H1 (cell line): ENCODE results near the gene HMGN1. TPM values are rescaled to one million over a fixed set of nuclear protein-coding genes. Genes with fewer than 3 reads are reported as not detected.

Source experiments
- CTCF ChIA-PET: fragments of 300-600 bp; sonication (Branson Sonifier 250); formaldehyde crosslinking; loops from one replicate; lab custom pipeline; 2021; ENCODE audit not compliant: partially characterized antibody; lab: Charles Lee
- POLR2A ChIA-PET: fragments of 300-600 bp; sonication (Branson Sonifier 250); formaldehyde crosslinking; loops from one replicate; lab custom pipeline; 2021; ENCODE audit warnings: inconsistent platforms; ENCODE audit not compliant: partially characterized antibody; lab: Charles Lee
- DNase-seq, 2 experiments: peaks; one replicate each; pipeline versions ENCODE4 v3.0.0 to v3.0.0-alpha.2; 2010 to 2022; ENCODE audit warnings: low spot score in 2 of 2, low read depth in 1 of 2, mixed read lengths in 1 of 2
- FAIRE-seq: peaks from 2 replicates; lab custom pipeline; 2011; peaks lifted over from hg19 to GRCh38; lab: Jason Lieb, UNC
- H2AFZ ChIP-seq: 2 replicates; pipeline ENCODE4 v1.8.1; 2012; ENCODE audit warnings: low read length, inconsistent platforms
- H2AK5ac ChIP-seq: 2 replicates; pipeline ENCODE4 v1.6.1; 2013; ENCODE audit warnings: low read depth, low read length
- H2BK120ac ChIP-seq: replicated peaks from 2 replicates; pipeline ENCODE3; 2013; ENCODE audit warnings: low read depth, low read length, inconsistent platforms
- H2BK12ac ChIP-seq: 2 replicates; pipeline ENCODE4 v1.6.1; 2013; ENCODE audit warnings: low read depth, low read length
- H2BK15ac ChIP-seq: 2 replicates; pipeline ENCODE4 v1.6.1; 2013; ENCODE audit warnings: low read length
- H2BK20ac ChIP-seq: 2 replicates; pipeline ENCODE4 v1.6.1; 2013; ENCODE audit warnings: low read length
- H2BK5ac ChIP-seq: 2 replicates; pipeline ENCODE4 v1.6.1; 2013; ENCODE audit warnings: low read depth, low read length
- H3K14ac ChIP-seq: 2 replicates; pipeline ENCODE4 v1.6.1; 2013; ENCODE audit warnings: inconsistent platforms; ENCODE audit not compliant: insufficient read length
- H3K18ac ChIP-seq: 2 replicates; pipeline ENCODE4 v1.6.1; 2013; ENCODE audit warnings: low read length; ENCODE audit errors: extremely low read depth
- H3K23ac ChIP-seq: 2 replicates; pipeline ENCODE4 v1.6.1; 2013; ENCODE audit warnings: inconsistent platforms; ENCODE audit not compliant: insufficient read length
- H3K23me2 ChIP-seq: 2 replicates; pipeline ENCODE4 v1.6.1; 2013; ENCODE audit warnings: low read depth, low read length
- H3K27ac ChIP-seq: 2 replicates; pipeline ENCODE4 v1.6.1; 2011; ENCODE audit warnings: low read depth, low read length, inconsistent platforms
- H3K27me3 ChIP-seq, 4 experiments: replicated peaks in 1 of 4; 1 replicate in 1 of 4; 2 replicates in 3 of 4; pipeline versions ENCODE4 v1.6.1 to v1.8.1; 2011 to 2013; ENCODE audit warnings: low read length in 3 of 4, mild to moderate bottlenecking in 3 of 4, inconsistent platforms in 2 of 4, mixed read lengths in 2 of 4, moderate library complexity in 1 of 4; ENCODE audit not compliant: control insufficient read depth in 3 of 4, insufficient read depth in 3 of 4; ENCODE audit errors: extremely low read depth in 1 of 4
- H3K36me3 ChIP-seq, 4 experiments: 2 replicates each; pipeline versions ENCODE4 v1.6.1 to v1.8.1; 2011 to 2013; ENCODE audit warnings: mild to moderate bottlenecking in 4 of 4, low read length in 3 of 4, moderate library complexity in 2 of 4, control low read depth in 1 of 4, inconsistent platforms in 1 of 4; ENCODE audit not compliant: insufficient read depth in 4 of 4, control insufficient read depth in 2 of 4
- H3K4ac ChIP-seq: replicated peaks from 2 replicates; pipeline ENCODE3; 2013; ENCODE audit warnings: low read length, low read depth, mixed read lengths, inconsistent platforms; ENCODE audit not compliant: insufficient read length
- H3K4me1 ChIP-seq, 4 experiments: replicated peaks in 1 of 4; 1 replicate in 1 of 4; 2 replicates in 3 of 4; pipeline versions ENCODE4 v1.6.1 to v1.8.1; 2011 to 2013; ENCODE audit warnings: low read length in 3 of 4, inconsistent platforms in 2 of 4, mixed read lengths in 1 of 4; ENCODE audit not compliant: insufficient read depth in 4 of 4, control insufficient read depth in 3 of 4
- H3K4me2 ChIP-seq, 2 experiments: 2 replicates each; pipeline versions ENCODE4 v1.6.1 to v1.8.1; 2011 to 2013; ENCODE audit warnings: low read depth in 2 of 2, low read length in 2 of 2, control low read depth in 1 of 2, inconsistent platforms in 1 of 2, mild to moderate bottlenecking in 1 of 2; ENCODE audit not compliant: insufficient read depth in 1 of 2
- H3K4me3 ChIP-seq, 4 experiments: fragments of 200-600, 300-600 bp in 1 of 4; sonication (generic), shearing (Covaris generic), sonication (Bioruptor Twin) in 1 of 4; 2 replicates each; pipeline versions ENCODE4 v1.5.1 to v1.8.1; 2011 to 2016; ENCODE audit warnings: low read length in 4 of 4, low read depth in 3 of 4, control low read depth in 2 of 4, inconsistent platforms in 2 of 4, mild to moderate bottlenecking in 2 of 4, mixed read lengths in 1 of 4, moderate library complexity in 1 of 4; ENCODE audit not compliant: insufficient read depth in 2 of 4; ENCODE audit errors: extremely low read depth in 1 of 4
- H3K56ac ChIP-seq: replicated peaks from 2 replicates; pipeline ENCODE3; 2013; ENCODE audit warnings: low read depth, mild to moderate bottlenecking, mixed read lengths, low read length, inconsistent platforms; ENCODE audit not compliant: insufficient read length
- H3K79me1 ChIP-seq: 2 replicates; pipeline ENCODE4 v1.6.1; 2013; ENCODE audit warnings: low read depth, low read length, control low read depth
- H3K79me2 ChIP-seq, 2 experiments: 2 replicates each; pipeline versions ENCODE4 v1.6.1 to v1.8.1; 2012 to 2013; ENCODE audit warnings: low read length in 2 of 2, mild to moderate bottlenecking in 2 of 2, inconsistent platforms in 1 of 2; ENCODE audit not compliant: insufficient read depth in 2 of 2, control insufficient read depth in 1 of 2
- H3K9ac ChIP-seq, 4 experiments: replicated peaks in 1 of 4; 1 replicate in 1 of 4; 2 replicates in 3 of 4; pipeline versions ENCODE4 v1.6.1 to v1.8.1; 2011 to 2013; ENCODE audit warnings: low read depth in 3 of 4, low read length in 3 of 4, control low read depth in 2 of 4, mild to moderate bottlenecking in 2 of 4, moderate library complexity in 2 of 4, inconsistent platforms in 1 of 4; ENCODE audit errors: extremely low read depth in 1 of 4
- H3K9me3 ChIP-seq, 2 experiments: 2 replicates each; pipeline versions ENCODE4 v1.6.1 to v1.8.1; 2012 to 2013; ENCODE audit warnings: mild to moderate bottlenecking in 2 of 2, moderate library complexity in 2 of 2, control low read depth in 1 of 2, inconsistent platforms in 1 of 2, low read depth in 1 of 2, low read length in 1 of 2, mixed read lengths in 1 of 2; ENCODE audit not compliant: insufficient read depth in 2 of 2
- H4K20me1 ChIP-seq, 2 experiments: replicated peaks in 1 of 2; 2 replicates each; pipeline versions ENCODE3 to v1.8.1; 2011 to 2013; ENCODE audit warnings: inconsistent platforms in 2 of 2, low read length in 2 of 2, mild to moderate bottlenecking in 1 of 2; ENCODE audit not compliant: insufficient read depth in 2 of 2, control insufficient read depth in 1 of 2
- H4K5ac ChIP-seq: 2 replicates; pipeline ENCODE4 v1.6.1; 2013; ENCODE audit warnings: low read length, low read depth, mixed read lengths, inconsistent platforms; ENCODE audit not compliant: insufficient read length
- H4K8ac ChIP-seq: 2 replicates; pipeline ENCODE4 v1.8.0; 2013; ENCODE audit warnings: mild to moderate bottlenecking, moderate library complexity, low read length, inconsistent platforms; ENCODE audit not compliant: insufficient read depth; ENCODE audit errors: extremely low read depth
- H4K91ac ChIP-seq: replicated peaks from 2 replicates; pipeline ENCODE3; 2013; ENCODE audit warnings: low read length, mixed read lengths, inconsistent platforms; ENCODE audit not compliant: insufficient read length
- EZH2 ChIP-seq: fragments of 200-600 bp; sonication (generic); IDR thresholded peaks from 2 replicates; pipeline ENCODE4 v1.7.1; 2012; ENCODE audit warnings: low read depth, mild to moderate bottlenecking, moderate library complexity, low read length, inconsistent platforms; ENCODE audit not compliant: severe bottlenecking
- KDM1A ChIP-seq: fragments of 200-600, 300-600 bp; sonication (generic); IDR thresholded peaks from 2 replicates; pipeline ENCODE4 v1.7.1; 2016; ENCODE audit warnings: mild to moderate bottlenecking, low read length, borderline replicate concordance
- YY1 ChIP-seq: IDR thresholded peaks from 2 replicates; pipeline ENCODE4 v1.6.1; 2011; ENCODE audit warnings: low read depth, mild to moderate bottlenecking, low read length
- WGBS, 2 experiments: shearing (Covaris generic) in 1 of 2; methylation state at CpG; one replicate each; pipeline versions ENCODE4 v1.1.6 to v1.1.7; 2013 to 2015; ENCODE audit warnings: low lambda C conversion rate in 2 of 2, mixed read lengths in 2 of 2, inconsistent platforms in 1 of 2, low coverage in 1 of 2, missing lambda C conversion rate in 1 of 2; ENCODE audit not compliant: insufficient replicate concordance in 2 of 2, insufficient coverage in 1 of 2, insufficient read length in 1 of 2; ENCODE audit errors: extremely low coverage in 1 of 2, missing lambda C conversion rate in 1 of 2; 5-methylcytosine and 5-hydroxymethylcytosine counted together
- long read RNA-seq, 2 experiments: library from RNA in 1 of 2; library from capped mRNA in 1 of 2; stranded (forward); transcript quantifications; one replicate each; pipeline ENCODE4 v2.0.0, GENCODE V29; 2021; ENCODE audit warnings: inconsistent platforms in 1 of 2
- polyA minus RNA-seq, 3 experiments: library from RNA; depleted of rRNA, polyadenylated mRNA; stranded (reverse); fragments of >200 nt; gene quantifications; 1 replicate in 2 of 3; 2 replicates in 1 of 3; pipeline ENCODE4 v1.2.3, GENCODE V29; 2011
- polyA plus RNA-seq, 7 experiments: library from polyadenylated mRNA; depleted of rRNA in 3 of 7; stranded (reverse) in 5 of 7; unstranded in 2 of 7; fragments of >200 nt in 5 of 7; fragments of 200-250 nt in 2 of 7; gene quantifications; 1 replicate in 5 of 7; 2 replicates in 1 of 7; 4 replicates in 1 of 7; pipeline versions ENCODE4 v1.2.1 to v1.2.3, GENCODE V29; 2011 to 2013; ENCODE audit warnings: missing spikeins in 2 of 7, mixed read lengths in 2 of 7
- total RNA-seq: library from RNA; stranded (reverse); fragmentation: NEBNext Ultra II Directional; extraction: Animal tissue kit (Norgen Biotek cat#: 25700); gene quantifications from 2 replicates; pipeline ENCODE4 v1.2.1, GENCODE V29; 2021
- TF ChIP-seq, protein P1 (sequence below): IDR thresholded peaks from 2 replicates; pipeline ENCODE4 v1.6.1; 2012; ENCODE audit warnings: low read length, inconsistent platforms

The HMGN1 gene, protein sequence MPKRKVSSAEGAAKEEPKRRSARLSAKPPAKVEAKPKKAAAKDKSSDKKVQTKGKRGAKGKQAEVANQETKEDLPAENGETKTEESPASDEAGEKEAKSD
- 505 and 530 TPM in 2 replicates for total RNA-seq
- polyA plus RNA-seq (2011; rRNA removed): 146 and 279 TPM in 2 replicates
- polyA plus RNA-seq (2011; cell fraction: cytosol; rRNA removed): 336 TPM
- 72.7 TPM for polyA plus RNA-seq (2011; cell fraction: nucleus; rRNA removed)
- polyA plus RNA-seq (2012, experiment 1 of 2): 291 to 554 TPM (median 407 TPM) in 4 replicates
- polyA plus RNA-seq (2012, experiment 2 of 2): 88.6 TPM
- 433 TPM for polyA plus RNA-seq (2013, experiment 1 of 2)
- 457 TPM for polyA plus RNA-seq (2013, experiment 2 of 2)
- polyA minus RNA-seq (2011; rRNA and poly(A)+ RNA removed): 41.6 and 46.0 TPM in 2 replicates
- 111 TPM for polyA minus RNA-seq (2011; cell fraction: cytosol; rRNA and poly(A)+ RNA removed)
- polyA minus RNA-seq (2011; cell fraction: nucleus; rRNA and poly(A)+ RNA removed): 83.1 TPM
- long read RNA-seq, experiment 1, transcript HMGN1-204 (6 exons, 1,383 nt): major isoform, 211 of 644 reads
- long read RNA-seq, experiment 1, partial matches to known transcripts: 250 of 644 reads
- long read RNA-seq, experiment 1, other reads (novel, unspliced or antisense): 170 of 644 reads
- long read RNA-seq, experiment 2, transcript HMGN1-204 (6 exons, 1,383 nt): minor isoform, 11 of 326 reads
- long read RNA-seq, experiment 2, transcript HMGN1-215 (7 exons, 745 nt): minor isoform, 5 of 326 reads
- long read RNA-seq, experiment 2, transcript HMGN1-217 (6 exons, 1,014 nt): major isoform, 23 of 326 reads
- long read RNA-seq, experiment 2, partial matches to known transcripts: 239 of 326 reads
- long read RNA-seq, experiment 2, other reads (novel, unspliced or antisense): 44 of 326 reads

DNA sequence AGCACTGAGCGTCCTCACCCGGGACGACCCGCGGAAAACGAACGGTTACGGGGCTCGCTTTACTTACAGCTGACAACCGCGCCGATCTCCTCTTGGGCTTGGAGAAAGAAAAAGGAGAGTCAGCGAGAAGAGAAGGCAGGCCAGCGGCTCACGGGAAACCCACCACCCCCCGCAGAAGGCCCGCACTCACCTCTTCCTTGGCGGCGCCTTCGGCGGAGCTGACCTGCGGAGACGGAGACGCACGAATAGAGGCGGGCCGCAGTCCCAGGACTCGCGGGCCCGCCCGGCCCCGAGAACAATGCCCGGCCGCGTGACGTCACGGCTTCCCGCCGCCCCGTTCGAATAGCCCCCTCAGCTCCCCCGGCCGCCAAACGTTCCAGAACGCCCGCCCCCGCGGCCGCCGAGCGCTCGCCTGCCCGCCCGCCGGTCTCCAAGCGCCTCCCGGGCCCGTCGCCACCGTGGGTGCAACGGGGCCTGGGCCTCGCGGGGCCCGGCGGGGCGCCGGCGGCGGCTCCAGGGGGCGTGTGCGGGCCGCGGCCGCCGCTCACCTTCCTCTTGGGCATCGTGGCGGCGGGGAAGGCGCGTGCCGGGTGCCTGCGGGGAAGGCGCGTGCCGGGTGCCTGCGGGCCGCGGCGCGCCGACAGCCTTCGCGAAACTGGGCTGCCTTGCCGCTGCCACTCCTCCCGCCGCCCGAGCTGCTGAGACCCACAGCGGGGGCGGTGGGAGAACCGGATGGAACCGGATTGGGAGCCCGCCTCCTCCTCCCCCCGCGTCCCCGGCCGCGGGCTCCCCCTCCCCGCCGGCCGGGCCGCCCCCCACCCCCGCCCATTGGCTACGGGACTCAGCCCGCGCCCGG lies at the start of gene HMGN1:
HMGN1 (minus strand) TSS at position 734 of the 856 bp plus-strand sequence; CDS start at position 563, 171 bp downstream.
- H2AFZ ChIP-seq: no peak within 1 kb of the TSS; the same call in 1 of the 2 replicates
- peak within 1 kb of the TSS; percentile 79 to 96 for H3K4me2 ChIP-seq
- no peaks in the 10 kb centered on the region for H3K27me3 ChIP-seq
- H3K4me1 ChIP-seq: peaks cover 3 to 15% (median 9%) of the 10 kb centered on the region in 4 experiments; a peak in 6 of 7 replicates
- H3K18ac ChIP-seq: peak within 1 kb of the TSS; percentile 68
- peak within 1 kb of the TSS; percentile 26; the same call in 1 of the 2 replicates for H2AK5ac ChIP-seq
- peak within 1 kb of the TSS; percentile 82 for H3K4ac ChIP-seq
- CTCF ChIA-PET: interaction anchor here (0.9 to 2.1 kb wide), 3 partner anchors 34 to 50 kb away, joined by 3 to 8 read pairs (median 4); no protein-coding TSS in a partner anchor
- peaks cover 10 to 35% of the 10 kb centered on the region in 2 experiments for H3K79me2 ChIP-seq
- H3K36me3 ChIP-seq: peaks cover 15 to 43% (median 25%) of the 10 kb centered on the region in 4 experiments
- peak within 1 kb of the TSS; percentile 98 for H2BK15ac ChIP-seq
- no peak for FAIRE-seq
- 0 out of 2 replicates have a peak within 1 kb of the TSS, but pooled peaks have one; percentile 48 for H2BK20ac ChIP-seq
- H4K5ac ChIP-seq: peak within 1 kb of the TSS; percentile 93
- POLR2A ChIA-PET: interaction anchor here (0.7 to 5.2 kb wide), 35 partner anchors 10 to 167 kb away, joined by 3 to 89 read pairs (median 6); partner anchors contain the start of genes BRWD1, LCA5L and PSMG1
- H3K14ac ChIP-seq: no peak within 1 kb of the TSS
- no peak within 1 kb of the TSS for H3K23ac ChIP-seq
- 2% methylated on average over 31 of the region's 116 CpGs; no CpG with 5 or more reads in 1 of the 2 experiments for WGBS, 2 experiments
- H3K9me3 ChIP-seq: no peaks in the 10 kb centered on the region
- peak within 1 kb of the TSS; percentile 94 to 100 (median 96) for H3K9ac ChIP-seq
- peak within 1 kb of the TSS; percentile 93 for H3K27ac ChIP-seq
- H4K8ac ChIP-seq: peak within 1 kb of the TSS; percentile 97
- H3K56ac ChIP-seq: peak within 1 kb of the TSS; percentile 80
- peaks cover 8 to 12% of the 10 kb centered on the region in 2 experiments for H4K20me1 ChIP-seq
- DNase-seq: peak in 1 of 2 experiments; percentile 90
- 0 out of 2 replicates have a peak within 1 kb of the TSS, but pooled peaks have one; percentile 55 for H2BK12ac ChIP-seq
- peak within 1 kb of the TSS; percentile 75 to 100 (median 91) for H3K4me3 ChIP-seq
- H3K79me1 ChIP-seq: no peaks in the 10 kb centered on the region; the same call in 1 of the 2 replicates
- H2BK5ac ChIP-seq: peak within 1 kb of the TSS; percentile 93
- H3K23me2 ChIP-seq: peaks cover 3% of the 10 kb centered on the region
- H2BK120ac ChIP-seq: no peak within 1 kb of the TSS
- H4K91ac ChIP-seq: peak within 1 kb of the TSS; percentile 15
- no peak for TF ChIP-seq KDM1A
- TF ChIP-seq EZH2: no peak
- TF ChIP-seq YY1: no peak
- TF ChIP-seq, protein P1, sequence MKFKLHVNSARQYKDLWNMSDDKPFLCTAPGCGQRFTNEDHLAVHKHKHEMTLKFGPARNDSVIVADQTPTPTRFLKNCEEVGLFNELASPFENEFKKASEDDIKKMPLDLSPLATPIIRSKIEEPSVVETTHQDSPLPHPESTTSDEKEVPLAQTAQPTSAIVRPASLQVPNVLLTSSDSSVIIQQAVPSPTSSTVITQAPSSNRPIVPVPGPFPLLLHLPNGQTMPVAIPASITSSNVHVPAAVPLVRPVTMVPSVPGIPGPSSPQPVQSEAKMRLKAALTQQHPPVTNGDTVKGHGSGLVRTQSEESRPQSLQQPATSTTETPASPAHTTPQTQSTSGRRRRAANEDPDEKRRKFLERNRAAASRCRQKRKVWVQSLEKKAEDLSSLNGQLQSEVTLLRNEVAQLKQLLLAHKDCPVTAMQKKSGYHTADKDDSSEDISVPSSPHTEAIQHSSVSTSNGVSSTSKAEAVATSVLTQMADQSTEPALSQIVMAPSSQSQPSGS: no peak
